DMS114 treated with DMSO at 0.1 percent for 48 hours (cell line): ENCODE data around the gene PPP1R1C.

Experiments used
- DNase-seq: peaks from one replicate; lab custom pipeline; 2025; ENCODE audit not compliant: unreplicated experiment; lab: John Stamatoyannopoulos, UW

The PPP1R1C gene

DNA sequence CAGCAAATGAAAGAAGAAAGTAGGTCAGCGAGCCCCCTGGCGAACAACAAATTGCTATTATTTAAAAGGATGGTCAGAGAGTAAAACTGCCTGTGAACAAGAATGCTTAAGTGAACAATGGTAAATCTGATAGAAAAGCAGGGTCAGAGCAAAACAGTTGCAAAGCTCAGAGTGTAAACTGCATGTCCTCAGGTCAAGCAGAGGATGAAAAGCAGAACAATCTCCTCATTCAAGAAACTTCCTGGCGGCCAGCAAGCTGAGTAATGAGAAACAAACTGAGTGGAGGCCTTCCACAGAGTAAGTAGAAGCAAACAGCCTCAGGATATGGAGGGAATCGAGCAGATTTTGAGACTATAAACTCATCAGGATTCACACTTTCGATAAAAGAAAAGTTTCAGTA lies 117.9 kb downstream of the PPP1R1C start:
- DNase-seq = no peak

DNA sequence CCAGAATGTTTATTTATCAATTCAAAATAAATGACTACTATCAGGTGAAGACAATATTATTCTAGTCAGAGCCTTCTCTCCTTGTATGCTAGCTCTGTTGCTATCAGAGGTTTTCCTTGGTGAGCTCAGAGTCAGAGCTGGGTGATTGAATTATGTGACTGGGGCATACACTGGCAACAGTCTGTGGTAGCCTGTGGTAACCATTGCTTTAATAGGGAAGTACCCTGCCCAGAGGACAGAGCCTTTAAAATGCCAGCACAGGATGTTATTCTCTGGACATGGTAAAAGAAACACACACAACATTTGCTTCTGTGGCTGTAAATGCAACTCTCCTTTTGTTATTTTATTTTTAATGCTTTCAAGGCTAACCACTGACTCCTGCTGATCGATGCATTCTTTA lies 124.7 kb downstream of the PPP1R1C start:
- no peak for DNase-seq

DNA sequence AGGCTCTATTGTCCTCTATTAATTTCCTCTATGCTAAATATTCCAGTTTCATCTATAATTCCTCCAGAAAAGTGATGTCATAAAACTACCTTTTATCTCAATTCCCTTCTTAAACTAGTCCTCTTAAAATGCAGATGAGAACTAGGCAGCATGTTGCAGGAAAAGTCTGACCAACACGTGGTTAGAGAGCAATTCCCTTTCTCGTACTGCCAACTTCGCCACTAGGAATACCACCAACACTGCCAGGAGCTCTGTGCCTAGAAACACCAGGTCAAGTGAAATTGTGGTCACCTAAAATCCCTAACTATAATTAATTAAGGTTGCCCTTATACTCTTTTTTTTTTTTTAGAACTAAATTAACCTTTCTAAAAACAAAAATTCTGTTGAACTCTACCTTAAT lies 127.7 kb downstream of the PPP1R1C start:
- no peak for DNase-seq

DNA sequence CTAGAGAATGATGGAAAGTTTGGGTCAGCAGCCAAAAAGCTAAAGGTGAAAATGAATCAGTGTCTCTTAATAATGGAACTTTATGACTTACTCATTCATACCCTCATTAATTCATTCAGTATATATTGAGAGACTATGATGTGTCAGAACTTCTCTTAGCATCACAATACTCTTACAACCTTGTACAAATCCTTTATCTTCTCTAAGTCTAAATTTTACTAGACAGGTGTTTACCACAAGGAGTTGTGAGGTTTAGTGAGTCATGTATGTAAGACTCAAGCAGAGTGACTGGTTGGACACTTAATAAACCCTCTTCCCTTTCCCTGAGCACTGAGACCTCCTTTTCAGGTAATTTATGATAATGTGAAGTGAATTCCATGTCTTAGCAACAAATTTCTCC lies 129.6 kb downstream of the PPP1R1C start:
- no peak for DNase-seq

DNA sequence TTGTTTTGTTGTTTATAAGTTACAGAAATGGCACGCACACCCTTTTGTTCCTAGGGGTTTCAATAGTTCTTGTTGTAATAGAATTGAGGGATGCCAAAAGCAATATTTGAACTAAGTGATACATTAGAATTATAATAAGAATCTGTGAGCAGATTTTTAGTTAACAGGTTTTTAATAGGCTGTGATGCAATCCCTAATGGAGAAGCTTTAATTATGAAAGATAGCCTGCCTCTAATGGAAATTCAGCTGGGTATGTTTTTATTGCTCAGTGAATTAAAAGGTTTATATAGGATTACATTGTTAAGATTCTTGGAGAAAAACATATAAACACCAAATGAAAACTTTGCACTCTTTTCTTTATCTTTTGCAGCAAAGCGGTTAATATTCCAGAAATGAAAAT lies 131.1 kb downstream of the PPP1R1C start:
- DNase-seq = no peak

DNA sequence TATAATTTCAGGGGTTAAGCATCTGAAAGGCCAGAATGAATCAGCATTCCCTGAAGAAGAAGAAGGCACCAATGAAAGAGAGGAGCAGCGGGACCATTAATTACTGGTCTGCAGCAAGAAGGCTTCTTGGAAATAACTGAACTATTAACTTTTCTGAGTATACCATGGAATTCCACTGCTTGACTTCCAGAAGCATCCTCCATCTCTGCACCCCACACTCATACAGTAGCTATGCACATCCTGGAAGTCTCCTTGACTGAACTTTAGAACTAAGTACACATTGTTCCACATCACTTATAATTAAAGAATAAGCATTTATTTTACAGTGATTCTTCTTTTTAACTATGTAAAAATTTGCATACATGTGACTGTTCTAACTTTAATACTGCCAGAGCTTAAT lies 131.5 kb downstream of the PPP1R1C start:
- no peak for DNase-seq

DNA sequence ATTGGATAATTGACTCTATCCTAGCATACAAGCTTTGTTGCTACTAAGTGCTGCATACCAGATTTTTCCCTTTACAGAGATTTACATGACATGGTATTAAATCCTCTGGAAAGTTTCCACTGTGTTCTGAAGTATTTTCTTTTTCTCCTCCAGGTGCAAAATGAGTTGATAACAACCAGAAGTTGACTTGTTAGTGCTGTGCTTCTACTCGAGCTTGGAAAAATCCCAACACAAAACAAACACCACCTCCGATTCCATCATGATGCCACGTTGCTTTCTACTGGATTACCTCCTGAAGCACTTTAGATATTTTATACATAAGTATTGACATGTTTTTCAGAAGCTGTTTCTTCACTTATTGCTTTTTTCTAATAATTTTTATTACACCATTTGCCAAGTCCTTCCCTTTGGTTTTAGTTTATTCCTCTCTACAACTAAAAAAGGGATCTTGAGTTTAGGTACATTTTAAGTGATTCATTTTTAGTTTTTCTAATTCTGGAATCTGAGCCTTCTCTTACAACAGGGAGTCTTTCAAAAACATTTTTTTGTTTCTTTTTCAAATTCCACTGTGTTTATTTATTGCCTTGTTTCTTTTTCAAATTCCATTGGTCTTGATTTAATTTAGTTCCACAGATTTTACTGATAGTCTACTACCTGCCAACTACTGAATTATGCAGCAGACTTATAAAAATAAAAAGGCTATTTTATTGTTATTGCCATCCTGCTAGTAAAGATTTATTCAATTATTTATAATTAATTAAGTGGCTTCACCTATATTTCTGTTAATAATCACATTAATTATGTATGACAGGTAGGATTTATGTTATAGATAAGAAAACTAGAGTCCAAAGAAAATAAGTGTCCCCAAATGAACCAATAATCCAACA lies 143.4 kb downstream of the PPP1R1C start:
- no peak for DNase-seq

DNA sequence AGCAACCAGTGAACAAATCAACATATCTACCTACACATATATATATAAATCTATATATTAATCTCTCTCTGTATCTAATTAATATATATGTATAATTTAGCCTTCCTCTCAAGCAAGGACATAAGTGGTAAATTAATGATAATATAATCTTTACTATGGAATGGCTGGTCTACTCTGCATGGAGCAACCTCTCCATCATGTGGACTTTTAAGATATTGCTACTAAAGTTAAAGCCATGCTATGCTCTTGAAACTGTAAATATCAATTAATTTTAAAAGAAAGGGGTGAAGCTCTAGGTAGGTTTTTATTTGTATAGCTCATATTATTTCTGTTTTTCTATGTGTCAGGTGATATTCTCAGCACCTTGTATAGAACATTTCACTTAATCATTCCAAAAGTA lies 147.0 kb downstream of the PPP1R1C start:
- DNase-seq = no peak

DNA sequence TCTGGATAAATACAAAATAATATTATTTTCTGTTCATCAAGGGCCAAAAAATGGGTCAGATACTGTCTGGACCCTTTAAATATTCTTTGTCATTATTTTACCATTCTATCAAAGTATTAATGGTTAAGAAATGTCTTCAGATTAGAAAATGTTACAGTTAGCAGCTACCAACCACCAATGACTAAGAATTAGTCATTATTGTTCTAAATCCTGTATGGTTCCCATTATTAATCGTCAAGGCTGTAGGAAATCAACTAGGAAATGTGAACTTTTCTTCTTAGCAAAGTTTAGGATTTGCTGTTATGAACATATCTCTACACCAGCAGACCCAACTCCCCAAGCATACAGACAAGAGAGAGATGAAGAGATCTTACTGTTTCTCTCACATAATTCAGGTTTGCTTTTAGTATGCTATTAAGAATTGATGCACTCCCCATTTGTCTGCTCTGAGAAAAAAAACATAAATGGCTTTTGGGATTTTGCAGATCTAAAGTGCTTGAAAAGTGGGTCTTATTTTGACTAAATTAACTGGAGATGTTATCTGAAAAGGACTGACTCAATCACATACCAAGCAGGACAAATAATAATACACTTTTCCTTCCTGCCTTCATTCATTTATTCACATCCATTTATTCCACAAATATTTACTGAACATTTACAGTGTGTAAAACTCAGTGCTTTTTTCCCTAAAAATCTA lies 147.7 kb downstream of the PPP1R1C start:
- no peak for DNase-seq

DNA sequence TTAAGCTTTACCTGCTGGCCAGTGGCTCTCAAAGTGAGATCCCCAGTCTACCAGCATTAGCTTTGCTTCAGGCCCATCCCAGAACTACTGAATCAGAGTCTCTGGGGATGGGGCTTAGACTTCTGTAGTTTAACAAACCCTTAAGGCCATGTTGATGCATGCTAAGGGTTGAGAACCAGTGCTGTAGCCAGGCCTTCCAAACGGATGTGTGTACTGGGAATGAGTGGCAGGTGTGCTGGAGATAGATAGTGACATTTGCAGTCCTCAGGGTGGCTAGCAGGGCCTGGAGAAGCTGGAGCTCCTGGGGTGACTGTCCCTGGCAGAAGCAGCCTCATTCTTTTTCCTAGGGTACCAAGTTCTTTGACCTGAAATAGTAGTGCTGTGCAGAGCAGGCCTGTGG lies 148.5 kb downstream of the PPP1R1C start:
- DNase-seq = no peak

DNA sequence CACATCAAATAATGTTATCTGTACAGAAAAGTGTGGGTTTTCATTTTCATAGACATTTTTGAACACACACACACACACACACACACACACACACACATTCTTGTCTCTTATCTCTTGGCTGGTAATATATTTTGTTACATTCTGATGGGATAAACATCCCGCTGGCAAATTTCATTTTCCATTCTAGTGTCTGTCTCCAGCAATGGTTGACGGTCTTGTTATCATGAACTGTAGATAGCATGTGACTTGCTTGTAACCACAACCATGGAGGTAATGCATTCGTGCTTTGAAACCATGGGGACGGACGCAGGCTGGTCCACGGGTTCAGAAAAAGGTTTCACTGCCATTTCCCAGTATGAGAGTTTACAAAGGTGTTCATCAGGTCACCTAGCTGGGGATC lies 156.4 kb downstream of the PPP1R1C start:
- no peak for DNase-seq

DNA sequence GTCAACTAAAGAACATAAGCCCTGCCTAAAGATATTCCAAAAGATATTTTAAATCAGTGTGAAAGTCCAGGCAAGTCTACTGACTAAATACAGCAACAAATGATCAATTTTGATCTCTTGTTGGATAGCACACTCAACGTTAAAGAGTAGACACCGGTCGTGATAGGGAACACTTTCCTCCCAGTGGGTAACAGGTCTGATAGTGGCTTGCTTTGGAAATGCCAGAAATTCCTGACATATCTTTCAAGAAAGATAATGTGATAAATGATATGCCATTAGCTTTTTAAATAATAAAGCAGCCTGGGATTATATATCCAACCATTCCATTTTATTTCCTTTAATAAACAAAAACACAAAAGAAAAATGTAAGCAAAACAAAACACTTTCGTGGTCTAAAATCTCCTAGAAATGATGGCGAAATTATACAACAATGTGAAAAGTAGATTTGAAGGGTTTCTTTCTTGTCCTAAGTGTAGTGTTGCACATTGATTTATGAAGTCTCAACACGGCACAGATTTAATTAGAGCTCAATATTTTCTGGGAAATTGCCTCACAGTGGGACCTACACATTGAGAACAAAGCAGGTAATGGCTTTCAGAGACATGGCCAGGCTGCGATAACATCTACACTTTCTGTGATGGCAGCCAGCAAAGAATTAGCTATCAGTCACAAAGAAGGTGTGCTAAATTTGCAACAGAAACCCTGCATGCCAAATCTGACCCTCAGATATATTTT lies 158.6 kb downstream of the PPP1R1C start:
- no peak for DNase-seq

DNA sequence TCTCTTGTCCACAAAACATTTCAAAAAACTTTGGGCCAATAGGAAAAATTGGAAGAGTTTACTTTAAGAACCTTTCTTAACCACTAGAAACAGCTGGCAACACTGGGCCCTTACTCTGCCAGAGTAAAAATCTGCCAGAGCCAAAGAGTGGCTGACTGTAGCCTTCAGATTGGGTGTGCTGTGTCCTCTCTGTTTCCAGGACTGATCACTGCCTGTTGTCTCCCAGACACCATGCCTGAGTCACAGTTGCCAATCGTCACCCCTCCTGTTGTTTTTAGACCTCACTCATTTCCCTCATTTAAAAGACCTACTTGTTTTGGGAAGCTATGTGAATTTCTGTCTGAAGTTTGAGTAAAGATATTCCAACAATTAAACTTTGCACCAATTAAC lies 159.1 kb downstream of the PPP1R1C start:
- no peak for DNase-seq

DNA sequence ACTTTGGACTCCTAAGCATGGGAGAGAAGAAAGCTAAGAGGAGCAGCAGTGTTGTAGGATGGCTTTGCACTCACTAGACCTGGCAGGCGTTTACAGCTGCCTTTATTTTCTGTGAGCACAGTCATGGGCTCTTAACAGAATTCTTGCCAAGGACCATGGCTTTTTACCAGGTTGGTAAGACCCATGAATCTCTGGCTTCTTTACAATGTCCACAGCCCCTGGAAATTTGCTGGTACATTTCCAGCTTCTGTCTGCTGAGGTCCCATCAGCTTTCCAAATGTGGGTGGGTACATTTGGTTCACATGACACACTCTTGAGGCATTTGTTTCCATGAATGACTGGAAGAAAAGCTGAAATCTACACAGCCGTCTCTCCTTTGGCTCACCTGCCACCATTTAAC lies 162.7 kb downstream of the PPP1R1C start:
- no peak for DNase-seq

DNA sequence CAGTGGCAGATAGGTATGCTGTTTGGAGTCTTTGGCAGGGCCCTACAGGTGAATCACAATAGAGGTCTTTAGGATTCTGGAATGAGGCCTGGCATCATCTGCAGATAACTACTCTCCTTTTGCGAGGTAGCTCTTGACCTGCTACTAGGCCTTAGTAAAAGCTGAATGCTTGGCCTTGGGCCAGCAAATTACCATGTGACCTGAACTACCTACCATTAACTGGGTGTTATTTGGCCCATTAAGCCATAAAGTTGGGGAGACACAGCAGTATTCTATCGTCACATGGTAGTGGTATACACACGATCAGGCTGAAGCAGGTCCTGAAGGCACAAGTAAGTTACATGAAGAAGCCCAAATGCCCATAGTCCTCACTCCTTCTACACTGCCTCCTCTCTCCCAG lies 178.2 kb downstream of the PPP1R1C start:
- DNase-seq = no peak

DNA sequence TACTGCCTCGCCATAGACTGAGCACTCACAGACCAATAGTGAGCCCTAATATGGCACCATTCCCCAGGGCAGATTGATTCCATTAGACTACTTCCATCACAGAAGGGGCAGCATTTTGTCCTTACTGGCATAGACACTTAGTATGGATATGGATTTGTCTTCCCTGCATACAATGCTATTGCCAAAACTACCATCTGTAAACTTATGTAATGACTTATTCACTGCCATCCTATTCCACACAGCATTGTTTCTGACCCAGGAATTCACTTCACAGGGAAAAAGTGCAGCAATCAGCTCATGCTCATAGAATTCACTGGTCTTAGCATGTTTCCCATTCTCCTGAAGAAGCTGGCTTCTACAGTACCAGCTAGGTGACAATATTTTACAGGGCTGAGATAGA lies 179.0 kb downstream of the PPP1R1C start:
- no peak for DNase-seq

DNA sequence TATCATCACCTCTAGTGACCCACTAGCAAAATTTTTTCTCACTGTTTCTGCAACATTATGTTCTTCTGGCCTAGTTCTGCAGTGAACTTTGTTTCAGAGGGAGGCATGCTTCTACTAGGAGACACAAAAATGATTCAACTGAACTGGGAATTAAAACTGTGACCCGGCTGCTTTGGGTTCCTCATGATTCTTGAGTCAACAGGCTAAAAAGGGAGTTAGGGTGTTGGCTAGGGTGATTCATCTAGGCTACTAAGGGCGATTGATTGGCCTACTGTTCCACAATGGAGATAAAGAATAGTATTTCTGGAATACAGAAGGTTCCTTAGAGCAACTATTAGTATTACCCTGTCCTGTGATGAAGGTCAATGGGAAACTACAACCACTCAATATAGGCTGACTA lies 179.5 kb downstream of the PPP1R1C start:
- DNase-seq = no peak

DNA sequence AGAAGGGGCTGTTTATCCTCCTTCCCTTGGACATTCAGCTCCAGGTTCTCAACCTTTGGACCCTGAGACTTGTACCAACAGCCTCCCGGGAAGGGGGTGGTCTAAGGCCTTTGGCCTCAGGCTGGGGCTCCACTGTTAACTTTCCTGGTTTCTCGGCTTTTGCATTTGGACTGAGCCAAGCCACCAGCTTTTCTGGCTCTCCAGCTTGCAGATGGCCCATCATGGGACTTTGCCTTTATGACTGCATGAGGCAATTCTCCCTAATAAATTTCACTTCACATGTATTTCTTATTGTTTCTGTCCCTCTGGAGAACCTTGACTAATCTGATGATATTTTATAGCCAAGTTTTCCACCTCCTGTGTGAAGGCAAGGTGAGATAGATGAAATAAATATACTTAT lies 180.8 kb downstream of the PPP1R1C start:
- DNase-seq = no peak

DNA sequence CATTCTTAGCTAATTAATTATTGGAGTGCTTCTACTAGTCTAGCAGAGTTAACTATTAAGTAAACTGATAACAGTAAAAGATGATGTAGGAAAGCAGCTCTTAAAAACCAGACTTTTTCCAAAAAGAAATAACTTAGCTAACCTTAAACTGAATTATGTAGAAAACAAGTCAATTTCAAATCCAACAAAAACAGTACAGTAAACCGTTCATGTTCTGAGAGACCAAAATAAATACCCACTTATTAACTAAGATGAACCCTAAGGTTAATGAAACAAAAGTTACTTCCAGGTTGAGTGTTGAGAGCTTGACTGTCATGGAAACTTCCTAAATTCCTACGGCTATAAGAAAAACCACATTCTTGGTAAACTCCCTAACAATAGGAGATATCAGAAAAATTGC lies 181.2 kb downstream of the PPP1R1C start:
- no peak for DNase-seq
